Glutamatergic neuron (in vitro differentiated cells): Measurements from ENCODE around the gene RANBP10. TPM values are rescaled to one million over a fixed set of nuclear protein-coding genes. Genes with fewer than 3 reads are reported as not detected.
"Not testable (repeated sequence)": the region's sequence is repeated elsewhere in the genome, so short reads cannot be mapped to it uniquely, and the experiment has no call there.

Source experiments
- DNase-seq: peaks from one replicate; pipeline ENCODE4 v3.0.0; 2022
- H3K27ac Mint-ChIP-seq: one replicate; pipeline ENCODE4 v1.8.0; 2020; ENCODE audit warnings: mild to moderate bottlenecking, mixed read lengths, inconsistent platforms; ENCODE audit not compliant: unreplicated experiment
- H3K27me3 Mint-ChIP-seq: one replicate; pipeline ENCODE4 v1.8.0; 2020; ENCODE audit warnings: mild to moderate bottlenecking, moderate library complexity, mixed read lengths, inconsistent platforms; ENCODE audit not compliant: unreplicated experiment
- H3K36me3 Mint-ChIP-seq: one replicate; pipeline ENCODE4 v1.8.0; 2020; ENCODE audit warnings: mild to moderate bottlenecking, mixed read lengths, inconsistent platforms; ENCODE audit not compliant: unreplicated experiment
- H3K4me1 Mint-ChIP-seq: one replicate; pipeline ENCODE4 v1.8.0; 2020; ENCODE audit warnings: mild to moderate bottlenecking, low read depth, mixed read lengths, inconsistent platforms; ENCODE audit not compliant: unreplicated experiment
- H3K4me3 Mint-ChIP-seq: one replicate; pipeline ENCODE4 v1.8.0; 2020; ENCODE audit warnings: mild to moderate bottlenecking, mixed read lengths, inconsistent platforms; ENCODE audit not compliant: unreplicated experiment
- H3K9me3 Mint-ChIP-seq: one replicate; pipeline ENCODE4 v1.8.0; 2020; ENCODE audit warnings: mild to moderate bottlenecking, moderate library complexity, mixed read lengths, inconsistent platforms; ENCODE audit not compliant: unreplicated experiment
- total RNA-seq: library from RNA; stranded (reverse); fragmentation: NEBNext Ultra II Directional; extraction: Animal tissue kit (Norgen Biotek cat#: 25700); gene quantifications from one replicate; pipeline ENCODE4 v1.2.1, GENCODE V29; 2021; ENCODE audit not compliant: unreplicated experiment
- TF ChIP-seq, protein P1 (sequence below): fragments of 200-600 bp; sonication (generic); IDR thresholded peaks from one replicate; pipeline ENCODE4 v1.5.0; 2021; ENCODE audit not compliant: partially characterized antibody, unreplicated experiment

RANBP10 gene
- total RNA-seq, 1 donor from 2014 or later: 32.0 TPM

DNA sequence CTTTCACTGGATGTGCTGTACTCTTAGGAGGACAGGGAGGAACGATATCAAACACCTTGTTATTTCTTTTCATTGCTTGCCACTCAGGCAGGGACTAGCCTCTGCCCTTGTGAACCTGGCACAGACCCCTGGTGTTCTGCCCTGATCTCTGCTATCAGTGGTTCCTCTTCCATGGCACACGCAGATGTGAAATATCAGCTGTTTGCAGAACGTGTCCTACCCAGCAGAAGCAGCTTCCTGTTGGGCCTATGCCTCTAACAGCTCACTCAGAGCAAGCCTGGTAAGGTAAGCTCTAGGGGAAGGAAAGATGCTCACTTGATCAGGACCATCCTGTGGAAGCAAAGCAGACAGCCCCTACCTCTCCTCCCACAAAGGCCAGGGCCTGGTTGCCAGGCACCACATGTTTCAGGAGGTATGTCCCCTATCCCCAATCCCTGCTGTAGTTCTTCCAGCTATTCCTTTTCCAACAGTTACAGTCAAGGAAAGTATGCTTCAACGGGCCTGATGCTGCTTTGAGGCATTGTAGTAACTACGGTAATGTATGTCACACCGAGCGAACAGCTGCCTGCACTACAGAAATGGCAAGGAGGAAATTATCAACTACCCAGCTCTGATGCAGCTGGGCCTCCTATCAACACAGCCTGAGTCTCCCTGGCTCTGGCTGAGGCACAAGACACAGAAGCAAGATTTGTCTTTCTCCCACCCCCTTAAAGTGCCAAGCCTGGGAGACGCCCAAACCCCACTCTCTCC lies 46.0 kb downstream of the RANBP10 start:
- H3K27me3 Mint-ChIP-seq: peaks cover 6% of the 10 kb centered on the region
- H3K4me3 Mint-ChIP-seq: no peak overlapping the region
- no peak for DNase-seq
- H3K9me3 Mint-ChIP-seq: peaks cover 5% of the 10 kb centered on the region
- H3K27ac Mint-ChIP-seq: no peak overlapping the region
- peaks cover 11% of the 10 kb centered on the region for H3K4me1 Mint-ChIP-seq
- TF ChIP-seq, protein P1, sequence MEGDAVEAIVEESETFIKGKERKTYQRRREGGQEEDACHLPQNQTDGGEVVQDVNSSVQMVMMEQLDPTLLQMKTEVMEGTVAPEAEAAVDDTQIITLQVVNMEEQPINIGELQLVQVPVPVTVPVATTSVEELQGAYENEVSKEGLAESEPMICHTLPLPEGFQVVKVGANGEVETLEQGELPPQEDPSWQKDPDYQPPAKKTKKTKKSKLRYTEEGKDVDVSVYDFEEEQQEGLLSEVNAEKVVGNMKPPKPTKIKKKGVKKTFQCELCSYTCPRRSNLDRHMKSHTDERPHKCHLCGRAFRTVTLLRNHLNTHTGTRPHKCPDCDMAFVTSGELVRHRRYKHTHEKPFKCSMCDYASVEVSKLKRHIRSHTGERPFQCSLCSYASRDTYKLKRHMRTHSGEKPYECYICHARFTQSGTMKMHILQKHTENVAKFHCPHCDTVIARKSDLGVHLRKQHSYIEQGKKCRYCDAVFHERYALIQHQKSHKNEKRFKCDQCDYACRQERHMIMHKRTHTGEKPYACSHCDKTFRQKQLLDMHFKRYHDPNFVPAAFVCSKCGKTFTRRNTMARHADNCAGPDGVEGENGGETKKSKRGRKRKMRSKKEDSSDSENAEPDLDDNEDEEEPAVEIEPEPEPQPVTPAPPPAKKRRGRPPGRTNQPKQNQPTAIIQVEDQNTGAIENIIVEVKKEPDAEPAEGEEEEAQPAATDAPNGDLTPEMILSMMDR: no peak
- peaks cover 6% of the 10 kb centered on the region for H3K36me3 Mint-ChIP-seq

DNA sequence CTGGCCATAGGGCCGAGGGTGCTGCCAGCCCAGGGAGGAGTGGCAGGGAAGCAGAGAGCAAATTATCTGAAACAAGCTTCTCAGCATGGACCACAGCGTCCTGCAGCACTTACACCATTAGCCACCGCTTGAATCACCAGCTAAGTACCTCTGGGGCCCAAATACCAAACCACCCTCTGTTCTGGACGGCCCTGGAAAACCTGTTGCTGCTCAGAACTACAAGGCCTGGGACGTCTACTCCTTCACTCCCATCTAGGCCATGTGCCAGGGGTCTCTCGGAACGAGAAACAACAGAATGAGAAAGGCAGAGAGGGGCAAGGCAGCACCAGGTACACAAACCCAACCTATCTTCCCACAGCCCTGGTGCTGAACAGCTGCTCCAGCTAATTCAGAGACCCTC lies 47.4 kb downstream of the RANBP10 start:
- DNase-seq: no peak
- Mint-ChIP-seq H3K4me1 (peaks cover 11% of the 10 kb centered on the region), H3K4me3 (no peak overlapping the region), H3K9me3 (peaks cover 5% of the 10 kb centered on the region), H3K27me3 (peaks cover 6% of the 10 kb centered on the region), H3K27ac (no peak overlapping the region), H3K36me3 (peaks cover 6% of the 10 kb centered on the region)
- TF ChIP-seq, protein P1: no peak

DNA sequence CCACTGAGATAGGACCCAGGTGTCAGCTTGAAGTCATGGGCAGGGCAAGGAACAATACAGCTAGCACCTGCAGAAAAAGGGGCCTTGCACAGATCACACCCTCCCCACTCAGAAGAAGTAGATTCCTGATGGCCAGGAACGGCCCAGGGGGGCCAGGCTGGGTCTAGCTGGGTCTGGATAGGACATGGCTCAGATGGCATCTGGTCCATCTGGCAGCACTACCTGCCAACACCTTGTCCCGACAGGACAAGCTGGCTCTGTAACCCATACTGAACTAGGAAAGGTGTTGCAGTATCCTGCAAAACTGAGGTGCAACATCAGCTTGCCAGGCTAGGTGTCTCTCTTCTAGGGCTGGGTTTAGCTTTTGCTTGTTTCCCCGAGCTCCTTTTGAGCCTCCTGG lies 48.4 kb downstream of the RANBP10 start:
- Mint-ChIP-seq H3K36me3 (peaks cover 6% of the 10 kb centered on the region), H3K4me1 (peaks cover 11% of the 10 kb centered on the region), H3K27me3 (peaks cover 6% of the 10 kb centered on the region), H3K9me3 (peaks cover 8% of the 10 kb centered on the region), H3K4me3 (no peak overlapping the region), H3K27ac (no peak overlapping the region)
- DNase-seq: no peak
- TF ChIP-seq, protein P1: no peak

DNA sequence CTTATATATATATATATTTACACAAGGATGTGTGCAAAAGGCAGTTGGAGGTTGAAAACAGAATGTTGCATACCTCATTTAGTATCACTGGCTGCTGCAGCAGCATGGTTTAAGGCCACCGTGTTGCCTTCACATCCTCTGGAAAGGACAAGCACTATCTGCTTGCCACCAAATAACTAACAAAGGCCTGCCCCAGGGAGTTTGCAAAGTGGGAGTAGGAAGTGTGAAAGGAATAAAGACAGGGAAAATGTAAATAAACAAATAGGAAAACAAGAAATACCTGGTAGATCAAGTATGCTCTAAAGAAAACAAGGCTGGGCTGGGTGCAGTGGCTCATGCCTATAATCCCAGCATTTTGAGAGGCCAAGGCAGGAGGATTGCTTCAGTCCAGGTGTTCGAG lies 53.7 kb downstream of the RANBP10 start:
- peaks cover 4% of the 10 kb centered on the region for H3K9me3 Mint-ChIP-seq
- TF ChIP-seq, protein P1: no peak
- no peaks in the 10 kb centered on the region for H3K36me3 Mint-ChIP-seq
- H3K4me3 Mint-ChIP-seq: no peak overlapping the region
- no peak overlapping the region for H3K27ac Mint-ChIP-seq
- peaks cover 2% of the 10 kb centered on the region for H3K27me3 Mint-ChIP-seq
- H3K4me1 Mint-ChIP-seq: peaks cover 9% of the 10 kb centered on the region
- no peak for DNase-seq

DNA sequence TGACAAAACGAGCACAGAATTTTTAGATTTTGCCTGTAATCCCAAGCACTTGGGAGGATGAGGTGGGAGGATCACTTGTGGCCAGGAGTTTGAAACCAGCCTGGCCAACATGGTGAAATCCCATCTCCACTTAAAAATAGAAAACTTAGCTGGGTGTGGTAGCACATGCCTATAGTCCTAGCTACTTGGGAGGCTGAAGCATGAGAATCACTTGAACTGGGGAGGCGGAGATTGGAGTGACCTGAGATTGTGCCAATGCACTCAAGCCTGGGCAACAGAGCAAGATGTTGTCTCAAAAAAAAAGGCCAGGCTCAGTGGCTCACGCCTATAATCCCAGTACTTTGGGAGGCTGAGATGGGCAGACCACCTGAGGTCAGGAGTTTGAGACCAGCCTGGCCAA lies 55.0 kb downstream of the RANBP10 start:
- not testable (repeated sequence) for H3K4me1 Mint-ChIP-seq, H3K9me3 Mint-ChIP-seq, H3K27me3 Mint-ChIP-seq, H3K36me3 Mint-ChIP-seq, H3K27ac Mint-ChIP-seq, H3K4me3 Mint-ChIP-seq, DNase-seq
